SK-N-SH (cell line): ENCODE data around the gene ZNF439.

Experiments used
- CTCF ChIP-seq: fragments of 200-600 bp; sonication (generic); IDR thresholded peaks from 2 replicates; pipeline ENCODE4 v1.6.1; 2017; ENCODE audit warnings: antibody characterized with exemption, mild to moderate bottlenecking, moderate library complexity
- GABPA ChIP-seq: IDR thresholded peaks from 2 replicates; pipeline ENCODE4 v1.4.0; 2012; ENCODE audit warnings: low read depth, mild to moderate bottlenecking
- POLR2AphosphoS5 ChIP-seq: IDR thresholded peaks from 2 replicates; pipeline ENCODE4 v1.6.1; 2012; ENCODE audit warnings: low read depth, low read length
- SMC3 ChIP-seq: IDR thresholded peaks from 2 replicates; pipeline ENCODE4 v1.6.1; 2012; ENCODE audit warnings: low read depth, low read length, improper control_type of control experiment
- ZBTB33 ChIP-seq: IDR thresholded peaks from 2 replicates; pipeline ENCODE4 v1.4.0; 2012; ENCODE audit warnings: low read depth, borderline replicate concordance

GRCh38 chr19:11821474-11822109 is 26.9 kb upstream of the ZNF439 start:
- TF ChIP-seq POLR2AphosphoS5 (no peak), CTCF (no peak), SMC3 (no peak), ZBTB33 (no peak), GABPA (no peak)
